Upper lobe of right lung (tissue), 1 donor: ENCODE measurements around the gene EPB41L1. TPM values are rescaled to one million over a fixed set of nuclear protein-coding genes. Genes with fewer than 3 reads are reported as not detected.
A peak's percentile ranks its signal among the peaks of the same experiment; 100 is the strongest.

ENCODE experiments used
- ATAC-seq: fragments of 200-7000 bp; cut with Tn5 transposase; one replicate; pipeline ENCODE4 v1.9.1; 2020; ENCODE audit warnings: mild to moderate bottlenecking, moderate library complexity
- DNase-seq: peaks from one replicate; pipeline ENCODE4 v3.0.0-alpha.2; 2020
- H3K27ac ChIP-seq: fragments of 200-600 bp; one replicate; pipeline ENCODE4 v1.8.0; 2022
- H3K27me3 ChIP-seq: fragments of 200-600 bp; one replicate; pipeline ENCODE4 v1.8.0; 2022; ENCODE audit warnings: mild to moderate bottlenecking
- H3K36me3 ChIP-seq: fragments of 200-600 bp; one replicate; pipeline ENCODE4 v1.8.0; 2022
- H3K4me1 ChIP-seq: fragments of 200-600 bp; one replicate; pipeline ENCODE4 v1.8.0; 2022
- H3K4me3 ChIP-seq: fragments of 200-600 bp; one replicate; pipeline ENCODE4 v1.8.0; 2022; ENCODE audit warnings: mild to moderate bottlenecking
- H3K9me3 ChIP-seq: fragments of 200-600 bp; one replicate; pipeline ENCODE4 v1.8.0; 2022
- intact Hi-C: fragments of 100-400 bp; cut with DNase I; formaldehyde crosslinking; loops from one replicate; pipeline ENCODE4 v1.11.0; 2022
- total RNA-seq: library from RNA; stranded (reverse); fragmentation: NEBNext Ultra II Directional; extraction: Animal tissue kit (Norgen Biotek cat#: 25700); gene quantifications from one replicate; pipeline ENCODE4 v1.2.1, GENCODE V29; 2021
- TF ChIP-seq, protein P1 (sequence below): fragments of 200-600 bp; IDR thresholded peaks from one replicate; pipeline ENCODE4 v1.8.0; 2022; ENCODE audit warnings: antibody characterized with exemption
- donor health status: DM: no; HTN: yes; CAD: no; lungs with severe emphysema.

The EPB41L1 gene
- total RNA-seq, 1 donor from 2014 or later = 61.4 TPM

DNA sequence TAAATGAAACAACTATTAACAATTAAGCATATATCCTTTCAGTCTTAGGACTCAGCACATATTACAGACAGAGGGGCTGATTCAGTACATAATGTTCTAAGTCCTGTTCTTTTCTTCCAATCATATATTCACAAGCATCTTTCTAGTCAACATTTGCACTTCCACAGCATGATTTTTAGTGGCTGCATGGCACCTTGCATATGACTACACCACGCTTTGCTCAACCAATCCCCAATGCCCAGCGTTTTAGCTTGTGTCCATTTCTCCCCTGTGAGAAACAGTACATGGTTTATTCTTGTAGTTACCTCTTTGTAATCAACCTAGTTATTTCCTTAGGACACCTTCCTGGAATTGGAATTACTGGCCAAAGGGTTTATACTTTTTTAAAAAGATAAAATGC, 115.0 kb downstream of the EPB41L1 start:
- Histone ChIP-seq H3K36me3 (no peaks in the 10 kb centered on the region), H3K4me1 (no peaks in the 10 kb centered on the region), H3K27ac (no peak overlapping the region), H3K9me3 (no peaks in the 10 kb centered on the region), H3K27me3 (no peaks in the 10 kb centered on the region), H3K4me3 (no peak overlapping the region)
- TF ChIP-seq, protein P1, sequence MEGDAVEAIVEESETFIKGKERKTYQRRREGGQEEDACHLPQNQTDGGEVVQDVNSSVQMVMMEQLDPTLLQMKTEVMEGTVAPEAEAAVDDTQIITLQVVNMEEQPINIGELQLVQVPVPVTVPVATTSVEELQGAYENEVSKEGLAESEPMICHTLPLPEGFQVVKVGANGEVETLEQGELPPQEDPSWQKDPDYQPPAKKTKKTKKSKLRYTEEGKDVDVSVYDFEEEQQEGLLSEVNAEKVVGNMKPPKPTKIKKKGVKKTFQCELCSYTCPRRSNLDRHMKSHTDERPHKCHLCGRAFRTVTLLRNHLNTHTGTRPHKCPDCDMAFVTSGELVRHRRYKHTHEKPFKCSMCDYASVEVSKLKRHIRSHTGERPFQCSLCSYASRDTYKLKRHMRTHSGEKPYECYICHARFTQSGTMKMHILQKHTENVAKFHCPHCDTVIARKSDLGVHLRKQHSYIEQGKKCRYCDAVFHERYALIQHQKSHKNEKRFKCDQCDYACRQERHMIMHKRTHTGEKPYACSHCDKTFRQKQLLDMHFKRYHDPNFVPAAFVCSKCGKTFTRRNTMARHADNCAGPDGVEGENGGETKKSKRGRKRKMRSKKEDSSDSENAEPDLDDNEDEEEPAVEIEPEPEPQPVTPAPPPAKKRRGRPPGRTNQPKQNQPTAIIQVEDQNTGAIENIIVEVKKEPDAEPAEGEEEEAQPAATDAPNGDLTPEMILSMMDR = no peak
- ATAC-seq (no peak), DNase-seq (no peak)
- intact Hi-C loops = no loop called here

DNA sequence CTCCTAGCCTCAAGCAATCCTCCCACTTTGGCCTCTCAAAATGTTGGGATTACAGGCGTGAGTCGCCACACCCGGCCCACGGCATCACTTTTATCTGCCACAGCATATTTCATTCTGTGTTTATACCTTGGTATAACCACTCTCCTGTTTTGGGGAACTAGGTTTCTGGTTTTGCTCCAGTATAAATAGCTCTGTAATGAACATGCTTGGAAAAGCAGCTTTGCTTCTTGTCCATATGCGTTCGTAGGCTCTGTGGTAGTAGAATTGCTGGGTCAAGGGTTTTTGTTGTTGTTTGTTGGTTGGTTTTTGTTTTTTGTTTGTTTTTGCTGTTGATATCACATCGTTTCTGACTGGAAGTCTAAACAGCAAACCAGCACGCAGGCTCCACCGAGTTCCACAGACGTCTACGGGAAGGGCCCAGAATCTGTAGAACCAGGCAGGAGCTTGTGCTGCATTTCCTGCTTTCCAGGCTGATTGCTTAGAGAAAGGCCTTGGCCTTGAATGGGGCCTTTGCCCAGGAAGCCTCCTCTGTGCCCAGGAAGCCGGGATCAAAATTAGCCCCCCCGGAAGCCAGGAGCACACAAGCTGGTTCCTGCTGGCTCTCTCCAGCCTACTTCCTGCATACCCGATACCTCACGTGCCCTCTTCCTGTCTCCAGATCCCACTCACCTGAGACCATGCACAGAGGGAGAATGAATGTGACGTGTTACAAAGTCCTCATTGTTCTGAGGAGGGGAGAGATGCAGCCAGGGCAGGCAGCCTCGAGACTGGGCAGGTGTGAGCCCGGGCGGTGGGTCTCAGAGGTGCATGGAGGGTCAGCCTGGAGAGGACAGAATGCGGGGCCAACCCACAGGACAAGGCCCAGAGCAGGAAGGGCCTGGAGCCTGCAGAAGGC, 116.5 kb downstream of the EPB41L1 start:
- intact Hi-C loops = no loop called here
- H3K9me3 ChIP-seq = no peaks in the 10 kb centered on the region
- ATAC-seq (no peak), DNase-seq (no peak)
- no peaks in the 10 kb centered on the region for H3K27me3 ChIP-seq
- no peaks in the 10 kb centered on the region for H3K4me1 ChIP-seq
- TF ChIP-seq, protein P1 = no peak
- no peak overlapping the region for H3K4me3 ChIP-seq
- no peaks in the 10 kb centered on the region for H3K36me3 ChIP-seq
- no peak overlapping the region for H3K27ac ChIP-seq

DNA sequence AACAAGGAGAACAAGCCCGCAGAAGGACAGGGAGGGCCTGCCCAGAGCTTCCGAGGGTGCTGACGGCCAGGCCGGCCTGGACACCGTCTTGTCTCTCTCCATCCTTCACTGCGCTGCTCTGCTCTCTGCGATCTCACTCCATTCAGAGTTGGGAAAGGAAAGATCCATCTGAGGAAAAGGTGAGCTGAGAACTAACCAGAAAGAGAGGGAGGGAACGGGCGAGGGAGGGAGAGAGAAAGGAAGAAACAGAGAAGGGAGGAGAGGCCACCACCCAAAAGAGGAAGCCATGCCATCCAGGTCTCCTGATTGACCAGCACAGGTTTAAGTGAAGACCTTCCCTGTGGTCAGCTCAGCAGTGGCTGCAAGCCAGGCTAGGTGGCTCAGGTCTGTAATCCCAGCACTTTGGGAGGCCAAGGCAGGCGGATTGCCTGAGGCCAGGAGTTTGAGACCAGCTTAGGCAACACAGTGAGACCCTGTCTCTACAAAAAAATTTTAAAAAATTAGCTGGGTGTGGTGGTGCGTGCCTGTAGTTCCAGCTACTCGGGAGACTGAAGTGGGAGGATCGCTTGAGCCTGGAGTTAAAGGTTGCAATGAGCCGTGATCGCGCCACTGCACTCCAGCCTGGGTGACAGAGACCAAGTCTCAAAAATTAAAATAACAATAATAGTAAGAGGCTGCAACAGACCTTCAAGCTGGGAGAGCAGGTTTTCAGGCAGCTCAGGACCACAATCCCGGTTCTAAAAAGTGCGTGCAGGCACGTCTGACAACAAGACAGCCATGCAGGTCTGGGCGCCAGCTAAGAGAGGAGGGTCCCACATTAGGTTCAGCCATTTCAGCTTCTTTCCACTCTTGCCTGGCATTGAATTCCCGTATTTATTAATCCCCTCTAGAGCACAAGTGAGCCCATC, 117.4 kb downstream of the EPB41L1 start:
- Histone ChIP-seq H3K36me3 (no peaks in the 10 kb centered on the region), H3K4me1 (no peaks in the 10 kb centered on the region), H3K27me3 (no peaks in the 10 kb centered on the region), H3K27ac (no peak overlapping the region), H3K4me3 (no peak overlapping the region), H3K9me3 (no peaks in the 10 kb centered on the region)
- no peak for DNase-seq
- ATAC-seq = no peak
- intact Hi-C loops = no loop called here
- TF ChIP-seq, protein P1 = no peak

DNA sequence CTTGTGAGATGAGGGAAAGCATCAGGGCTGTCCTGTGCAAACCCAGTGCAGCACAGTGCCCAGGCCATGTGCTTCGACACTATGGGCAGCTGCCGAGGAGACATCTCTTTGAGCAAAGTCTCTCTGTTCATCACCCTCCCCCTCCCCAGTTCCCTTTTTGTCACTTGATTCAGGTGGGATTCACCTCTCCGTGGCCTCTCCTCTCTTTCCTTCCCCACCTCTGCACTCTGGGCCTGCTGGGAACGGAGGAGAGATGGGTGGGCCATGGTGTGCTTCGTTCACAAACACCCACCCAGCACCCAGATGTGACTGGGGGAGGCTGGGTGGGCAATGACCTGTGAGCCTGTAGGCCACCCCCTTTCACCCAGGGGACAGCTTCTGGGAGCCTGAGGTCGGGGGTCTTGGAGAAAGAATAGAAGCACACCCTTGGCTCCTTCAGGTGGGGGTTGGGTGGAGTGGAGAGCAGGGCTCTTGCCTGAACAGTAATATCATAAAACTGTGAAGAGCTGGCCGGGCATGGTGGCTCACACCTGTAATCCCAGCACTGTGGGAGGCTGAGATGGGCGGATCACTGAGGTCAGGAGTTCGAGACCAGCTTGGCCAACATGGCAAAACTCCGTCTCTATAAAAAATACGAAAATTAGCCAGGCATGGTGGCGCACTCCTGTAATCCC, 118.1 kb downstream of the EPB41L1 start:
- no peaks in the 10 kb centered on the region for H3K9me3 ChIP-seq
- no peaks in the 10 kb centered on the region for H3K4me1 ChIP-seq
- no peak overlapping the region for H3K27ac ChIP-seq
- intact Hi-C loops = no loop called here
- H3K27me3 ChIP-seq = no peaks in the 10 kb centered on the region
- ATAC-seq = no peak
- TF ChIP-seq, protein P1 = no peak
- no peak for DNase-seq
- no peaks in the 10 kb centered on the region for H3K36me3 ChIP-seq
- H3K4me3 ChIP-seq = no peak overlapping the region

DNA sequence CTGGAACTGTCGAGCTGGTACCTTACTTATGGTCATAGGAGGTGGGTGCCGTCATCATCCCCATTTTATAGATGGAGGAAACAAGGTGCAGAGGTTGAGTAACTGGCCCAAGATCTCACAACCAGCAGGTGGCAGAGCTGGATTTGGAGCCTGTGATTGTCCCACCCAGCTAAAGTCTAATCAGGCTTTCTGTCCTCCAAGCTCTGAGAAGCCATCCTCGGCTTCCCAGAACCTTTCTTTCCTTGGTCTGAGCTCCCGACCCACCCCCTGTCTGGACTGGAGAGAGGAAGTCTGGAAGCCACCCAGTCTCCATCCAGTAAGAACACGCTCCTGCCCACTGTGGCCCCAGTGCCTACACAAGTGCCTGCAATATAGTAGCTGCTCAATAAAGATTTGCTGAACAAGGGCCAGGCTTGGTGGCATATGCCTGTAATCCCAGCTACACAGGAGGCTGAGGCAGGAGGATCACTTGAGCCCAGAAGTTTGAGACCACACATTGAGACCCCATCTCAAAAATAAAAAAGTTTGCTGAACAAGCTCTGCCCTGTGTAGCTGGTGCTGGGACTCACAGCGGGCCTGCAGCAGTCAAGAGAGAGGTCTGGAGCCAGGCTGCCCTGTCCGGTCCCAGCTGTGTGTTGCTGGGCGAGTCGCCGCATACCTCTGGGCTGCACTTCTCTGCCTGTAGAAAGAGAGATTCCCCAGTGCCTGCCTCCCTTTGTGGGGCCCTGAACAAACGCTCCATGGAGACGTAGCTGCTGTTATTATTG, 119.1 kb downstream of the EPB41L1 start:
- Histone ChIP-seq H3K4me3 (no peak overlapping the region), H3K4me1 (no peaks in the 10 kb centered on the region), H3K27ac (no peak overlapping the region), H3K27me3 (peaks cover 5% of the 10 kb centered on the region), H3K9me3 (no peaks in the 10 kb centered on the region), H3K36me3 (no peaks in the 10 kb centered on the region)
- TF ChIP-seq, protein P1 = peak; percentile 13
- DNase-seq (no peak), ATAC-seq (no peak)
- intact Hi-C loops = no loop called here
